Measurements from ENCODE around the gene ACTN4. TPM values are rescaled to one million over a fixed set of nuclear protein-coding genes. Genes with fewer than 3 reads are reported as not detected.
"Not testable (repeated sequence)": the region's sequence is repeated elsewhere in the genome, so short reads cannot be mapped to it uniquely, and the experiment has no call there.

ACTN4 gene
- total RNA-seq (100 to 1,000 TPM; 201 to 205 TPM), total RNA-seq (234 to 262 reads per million in 2 donors)

DNA sequence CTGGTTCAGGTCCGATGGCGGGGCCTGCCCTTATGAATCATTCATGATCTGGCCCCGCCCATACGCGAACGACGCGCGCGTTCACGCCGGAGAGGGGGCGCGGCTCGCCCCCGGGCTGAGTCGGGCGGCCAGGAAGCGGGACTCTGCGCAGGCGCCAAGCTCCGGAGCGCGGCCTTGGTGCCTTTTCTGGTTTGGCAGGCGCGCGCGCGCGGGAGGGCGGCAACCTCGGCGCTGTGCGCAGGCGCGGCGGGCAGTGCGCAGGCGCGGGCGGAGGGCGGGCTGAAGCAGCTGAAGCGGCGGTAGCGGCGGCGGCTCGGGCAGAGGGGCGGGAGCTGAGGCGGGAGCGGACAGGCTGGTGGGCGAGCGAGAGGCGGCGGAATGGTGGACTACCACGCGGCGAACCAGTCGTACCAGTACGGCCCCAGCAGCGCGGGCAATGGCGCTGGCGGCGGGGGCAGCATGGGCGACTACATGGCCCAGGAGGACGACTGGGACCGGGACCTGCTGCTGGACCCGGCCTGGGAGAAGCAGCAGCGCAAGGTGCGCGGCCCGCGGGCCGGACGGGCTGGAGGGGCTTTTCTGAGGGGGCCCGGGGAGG, at the start of gene ACTN4:
Gene ACTN4 (plus strand): TSS at position 282 of the 598 bp plus-strand sequence. CDS start 97 bp downstream, at position 379.
- peaks cover 2% of the 10 kb centered on the region for H3K9me3 ChIP-seq (ENCODE audit: control insufficient read depth, low read length, poor library complexity, severe bottlenecking)
- Mint-ChIP-seq H3K4me3 (peak within 1 kb of the TSS; percentile 100), H3K36me3 (ENCODE audit: low read depth) (peaks cover 11% of the 10 kb centered on the region), H3K27ac (peak within 1 kb of the TSS; percentile 96), H3K4me1 (peaks cover 34% of the 10 kb centered on the region), H3K27me3 (no peaks in the 10 kb centered on the region)
- ATAC-seq, result peak; percentile 94
- peak; percentile 100 for DNase-seq

DNA sequence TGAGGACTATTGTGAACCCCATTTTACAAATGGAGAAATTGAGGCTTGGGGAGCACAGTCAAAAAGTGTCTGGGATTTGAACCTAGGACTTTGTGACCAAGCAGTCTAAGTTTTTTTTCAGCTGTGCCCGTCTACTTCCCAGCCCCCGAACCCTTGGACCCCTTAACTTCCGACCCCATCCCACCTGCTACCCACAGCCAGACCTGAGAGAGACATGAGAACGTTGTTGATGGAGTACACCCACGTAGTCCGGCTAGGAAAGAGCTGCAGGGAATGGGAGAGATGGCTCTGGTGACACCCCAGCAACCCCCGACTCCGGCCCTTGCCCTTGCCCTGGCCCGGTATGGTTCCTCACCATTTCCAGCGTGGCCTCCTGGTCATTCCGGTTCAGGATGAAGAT, 47.7 kb upstream of the ACTN4 start:
- Mint-ChIP-seq H3K36me3 (ENCODE audit: low read depth) (peaks cover 5% of the 10 kb centered on the region), H3K4me3 (no peak overlapping the region), H3K4me1 (peaks cover 10% of the 10 kb centered on the region), H3K27me3 (no peaks in the 10 kb centered on the region), H3K27ac (peak overlapping the region; percentile 72)
- DNase-seq (no peak), ATAC-seq (no peak)
- no peaks in the 10 kb centered on the region for H3K9me3 ChIP-seq (ENCODE audit: control insufficient read depth, low read length, poor library complexity, severe bottlenecking)

DNA sequence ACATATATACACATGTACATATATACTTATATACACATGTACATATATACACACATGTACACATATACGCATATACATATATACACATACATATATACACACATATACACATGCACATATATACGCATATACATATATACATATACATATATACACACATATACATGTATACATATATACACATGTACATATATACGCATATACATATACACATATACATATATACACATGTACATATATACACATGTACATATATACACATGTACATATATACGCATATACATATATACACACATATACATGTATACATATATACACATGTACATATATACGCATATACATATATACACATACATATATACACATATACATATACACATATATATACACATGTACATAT, 44.6 kb upstream of the ACTN4 start:
- not testable (repeated sequence) for H3K36me3 Mint-ChIP-seq (ENCODE audit: low read depth); DNase-seq; ATAC-seq; H3K4me3 Mint-ChIP-seq; H3K9me3 ChIP-seq (ENCODE audit: control insufficient read depth, low read length, poor library complexity, severe bottlenecking); H3K27ac Mint-ChIP-seq; H3K27me3 Mint-ChIP-seq
- H3K4me1 Mint-ChIP-seq, result peaks cover 15% of the 10 kb centered on the region

DNA sequence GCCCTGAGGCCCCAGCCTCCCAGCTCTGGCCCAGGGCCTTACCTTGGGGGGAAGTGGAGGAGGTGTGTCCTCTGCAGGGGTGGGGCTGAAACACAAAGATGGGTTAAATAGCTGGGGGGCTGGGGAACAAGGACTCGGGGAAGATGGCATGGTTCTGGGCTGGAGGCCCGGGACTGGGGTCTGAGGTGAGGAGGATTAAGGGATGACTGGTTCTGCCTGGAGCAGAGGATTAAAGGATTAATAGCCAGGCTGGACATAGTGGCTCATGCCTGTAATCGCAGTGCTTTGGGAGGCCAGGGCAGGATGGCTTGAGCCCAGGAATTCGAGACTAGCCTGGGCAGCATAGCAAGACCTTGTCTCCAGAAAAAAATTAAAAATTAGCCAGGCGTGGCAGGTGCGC, 41.3 kb upstream of the ACTN4 start:
- Mint-ChIP-seq H3K27me3 (no peaks in the 10 kb centered on the region), H3K36me3 (ENCODE audit: low read depth) (peaks cover 2% of the 10 kb centered on the region), H3K4me3 (no peak overlapping the region), H3K4me1 (peaks cover 7% of the 10 kb centered on the region), H3K27ac (peak overlapping the region; percentile 54)
- no peak for DNase-seq
- H3K9me3 ChIP-seq (ENCODE audit: control insufficient read depth, low read length, poor library complexity, severe bottlenecking), result no peaks in the 10 kb centered on the region
- ATAC-seq, result no peak

DNA sequence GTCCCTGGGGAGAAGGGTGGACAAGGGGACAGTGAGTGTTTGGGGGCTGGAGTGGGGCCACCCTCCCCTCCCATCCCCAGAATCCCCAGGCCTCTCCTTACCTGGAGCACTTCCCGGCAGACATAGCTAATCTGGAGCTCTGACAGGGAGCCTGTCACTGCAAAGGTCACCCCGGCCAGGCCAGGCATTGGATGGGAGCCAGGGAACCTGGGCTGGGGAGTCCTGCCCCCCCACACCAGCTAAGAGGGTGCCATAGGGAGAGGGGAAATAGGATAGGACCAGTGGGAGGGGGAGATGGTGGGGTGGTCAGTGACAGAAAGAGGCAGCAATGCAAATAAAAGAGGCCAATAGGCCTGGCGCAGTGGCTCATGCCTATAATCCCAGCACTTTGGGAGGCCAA, 33.2 kb upstream of the ACTN4 start:
- H3K36me3 Mint-ChIP-seq (ENCODE audit: low read depth), result peaks cover 19% of the 10 kb centered on the region
- H3K27ac Mint-ChIP-seq, result peak overlapping the region; percentile 99
- ATAC-seq, result no peak
- H3K4me3 Mint-ChIP-seq, result no peak overlapping the region
- H3K9me3 ChIP-seq (ENCODE audit: control insufficient read depth, low read length, poor library complexity, severe bottlenecking), result no peaks in the 10 kb centered on the region
- H3K27me3 Mint-ChIP-seq, result no peaks in the 10 kb centered on the region
- DNase-seq, result no peak
- H3K4me1 Mint-ChIP-seq, result peaks cover 43% of the 10 kb centered on the region

DNA sequence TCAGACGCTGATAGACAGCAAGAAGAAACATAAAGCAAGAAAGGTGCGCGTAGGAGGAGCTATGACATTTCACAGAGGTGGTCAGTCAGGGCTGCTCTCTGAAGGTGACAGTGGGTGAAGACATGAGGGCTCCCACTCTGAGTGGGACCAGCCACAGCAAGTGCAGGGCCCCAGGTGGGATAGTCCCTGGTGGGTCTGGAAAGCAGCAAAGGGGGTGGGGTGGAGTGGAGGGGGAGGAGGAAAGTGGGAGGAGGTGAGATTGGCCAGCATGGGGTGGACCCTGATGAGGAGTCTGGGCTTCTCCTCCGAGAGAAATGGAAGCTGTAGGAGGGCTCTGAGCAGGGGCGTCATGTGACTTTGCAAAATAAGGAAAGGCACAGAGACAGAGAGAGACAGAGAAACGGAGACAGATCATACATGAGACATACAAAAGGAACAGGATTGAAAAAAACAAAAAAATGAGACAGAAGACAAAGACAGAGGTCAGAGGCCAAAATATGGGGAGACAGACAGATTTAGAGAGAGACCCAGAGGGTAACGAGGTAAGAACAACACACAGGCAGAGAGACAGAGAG, 32.4 kb upstream of the ACTN4 start:
- H3K27ac Mint-ChIP-seq, result peak overlapping the region; percentile 99
- peaks cover 50% of the 10 kb centered on the region for H3K4me1 Mint-ChIP-seq
- peaks cover 19% of the 10 kb centered on the region for H3K36me3 Mint-ChIP-seq (ENCODE audit: low read depth)
- H3K9me3 ChIP-seq (ENCODE audit: control insufficient read depth, low read length, poor library complexity, severe bottlenecking), result no peaks in the 10 kb centered on the region
- no peak for ATAC-seq
- H3K4me3 Mint-ChIP-seq, result peak overlapping the region; percentile 87
- no peaks in the 10 kb centered on the region for H3K27me3 Mint-ChIP-seq
- no peak for DNase-seq

DNA sequence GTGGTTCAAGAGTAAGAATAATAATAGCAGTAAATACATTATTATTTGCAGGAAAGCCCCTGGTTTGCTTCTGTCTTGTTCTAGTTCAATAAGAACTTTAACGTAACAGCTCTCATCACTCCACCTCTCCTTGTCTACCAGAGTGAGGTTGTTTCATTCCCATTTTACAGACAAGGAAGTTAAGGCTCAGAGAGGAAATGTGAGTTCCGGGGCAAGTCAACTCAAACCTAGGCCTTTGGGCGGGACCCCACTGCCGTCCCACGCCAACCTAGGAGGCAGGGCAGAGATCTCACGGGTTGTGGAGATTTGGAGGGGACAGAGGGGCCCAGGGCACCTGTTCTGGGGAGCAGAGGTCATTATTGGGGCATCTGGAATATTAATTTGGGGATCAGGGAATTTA, 31.2 kb upstream of the ACTN4 start:
- H3K36me3 Mint-ChIP-seq (ENCODE audit: low read depth), result peaks cover 17% of the 10 kb centered on the region
- H3K9me3 ChIP-seq (ENCODE audit: control insufficient read depth, low read length, poor library complexity, severe bottlenecking), result no peaks in the 10 kb centered on the region
- no peak for DNase-seq

DNA sequence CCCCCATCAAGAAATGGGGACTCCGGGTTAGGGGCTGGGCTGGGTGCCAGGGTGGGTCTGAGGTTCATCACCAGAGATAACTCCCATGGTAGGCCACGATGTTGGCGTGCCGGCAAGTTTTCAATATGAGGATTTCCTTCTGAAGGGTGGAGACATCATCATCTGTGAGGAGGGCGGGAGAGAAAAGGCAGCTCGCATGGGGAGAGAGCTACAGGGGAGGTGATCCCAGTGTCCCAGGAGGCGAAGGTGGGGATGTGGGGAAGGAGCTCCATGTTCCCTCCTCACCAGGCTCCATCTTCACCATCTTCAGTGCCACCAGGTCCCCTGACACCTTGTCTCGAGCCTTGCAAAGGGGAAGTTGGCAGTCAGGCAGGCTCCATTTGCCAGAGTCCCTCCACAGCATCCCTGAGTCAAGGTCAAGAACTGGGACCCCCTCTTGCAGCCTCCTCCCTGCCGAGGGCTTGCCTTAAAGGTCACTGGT, 30.1 kb upstream of the ACTN4 start:
- Mint-ChIP-seq H3K27ac (peak overlapping the region; percentile 99), H3K4me1 (peaks cover 50% of the 10 kb centered on the region), H3K4me3 (peak overlapping the region; percentile 100), H3K27me3 (no peaks in the 10 kb centered on the region), H3K36me3 (ENCODE audit: low read depth) (peaks cover 19% of the 10 kb centered on the region)
- DNase-seq, result no peak
- no peaks in the 10 kb centered on the region for H3K9me3 ChIP-seq (ENCODE audit: control insufficient read depth, low read length, poor library complexity, severe bottlenecking)
- ATAC-seq, result no peak

More for the DNA sequence above, 31.2 kb upstream of the ACTN4 start:
- H3K27me3 Mint-ChIP-seq, result no peaks in the 10 kb centered on the region
- H3K4me3 Mint-ChIP-seq, result peak overlapping the region; percentile 100
- ATAC-seq, result no peak
- peaks cover 50% of the 10 kb centered on the region for H3K4me1 Mint-ChIP-seq
- H3K27ac Mint-ChIP-seq, result peak overlapping the region; percentile 99

DNA sequence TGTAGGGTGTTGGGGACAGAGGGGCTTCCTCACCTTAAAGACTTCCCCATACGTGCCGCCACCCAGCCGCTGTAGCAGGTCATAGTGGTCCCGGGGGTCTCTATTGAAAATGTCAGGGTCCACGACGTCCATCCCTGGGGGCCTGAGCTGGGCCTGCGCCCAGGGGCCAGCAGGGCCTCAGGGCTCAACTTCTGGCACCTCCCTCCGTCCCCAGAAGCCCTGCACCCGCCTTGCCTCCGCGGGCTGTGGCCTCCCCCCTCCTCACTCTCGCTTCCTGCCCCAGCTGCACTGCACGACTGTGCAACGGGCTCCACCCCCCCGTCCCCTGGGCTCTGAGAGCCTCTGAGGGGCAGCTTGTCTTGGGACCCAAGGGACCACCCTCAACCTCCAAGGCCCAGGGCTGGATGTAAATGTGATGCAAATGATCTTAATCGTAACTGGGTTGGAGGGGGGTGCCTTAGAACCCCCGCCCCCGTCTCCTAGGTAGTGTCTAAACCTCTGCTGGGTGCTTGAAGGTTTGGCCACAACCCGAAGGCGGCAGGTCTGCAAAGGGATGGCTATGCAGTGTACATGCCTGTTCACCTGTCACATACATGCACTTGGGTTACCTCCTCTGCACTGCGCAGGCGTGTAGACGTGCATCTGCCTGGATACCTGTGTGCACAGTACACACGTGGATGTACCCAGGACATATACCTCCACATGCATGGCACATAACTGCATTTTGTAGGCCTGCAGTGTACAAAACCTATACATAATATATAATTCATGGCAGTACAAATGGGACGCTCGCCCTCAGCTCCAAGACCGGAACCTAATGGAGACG, 29.5 kb upstream of the ACTN4 start, which contains the start of gene MAP4K1:
Gene MAP4K1 (minus strand): TSS at position 190 of the 826 bp plus-strand sequence. CDS start 58 bp downstream, at position 132.
- peaks cover 46% of the 10 kb centered on the region for H3K4me1 Mint-ChIP-seq
- H3K4me3 Mint-ChIP-seq, result peak within 1 kb of the TSS; percentile 100
- H3K27ac Mint-ChIP-seq, result peak within 1 kb of the TSS; percentile 99
- H3K9me3 ChIP-seq (ENCODE audit: control insufficient read depth, low read length, poor library complexity, severe bottlenecking), result no peaks in the 10 kb centered on the region
- peaks cover 16% of the 10 kb centered on the region for H3K36me3 Mint-ChIP-seq (ENCODE audit: low read depth)
- ATAC-seq (peak; percentile 74), DNase-seq (peak; percentile 45 to 54 (median 52))
- H3K27me3 Mint-ChIP-seq, result no peaks in the 10 kb centered on the region

DNA sequence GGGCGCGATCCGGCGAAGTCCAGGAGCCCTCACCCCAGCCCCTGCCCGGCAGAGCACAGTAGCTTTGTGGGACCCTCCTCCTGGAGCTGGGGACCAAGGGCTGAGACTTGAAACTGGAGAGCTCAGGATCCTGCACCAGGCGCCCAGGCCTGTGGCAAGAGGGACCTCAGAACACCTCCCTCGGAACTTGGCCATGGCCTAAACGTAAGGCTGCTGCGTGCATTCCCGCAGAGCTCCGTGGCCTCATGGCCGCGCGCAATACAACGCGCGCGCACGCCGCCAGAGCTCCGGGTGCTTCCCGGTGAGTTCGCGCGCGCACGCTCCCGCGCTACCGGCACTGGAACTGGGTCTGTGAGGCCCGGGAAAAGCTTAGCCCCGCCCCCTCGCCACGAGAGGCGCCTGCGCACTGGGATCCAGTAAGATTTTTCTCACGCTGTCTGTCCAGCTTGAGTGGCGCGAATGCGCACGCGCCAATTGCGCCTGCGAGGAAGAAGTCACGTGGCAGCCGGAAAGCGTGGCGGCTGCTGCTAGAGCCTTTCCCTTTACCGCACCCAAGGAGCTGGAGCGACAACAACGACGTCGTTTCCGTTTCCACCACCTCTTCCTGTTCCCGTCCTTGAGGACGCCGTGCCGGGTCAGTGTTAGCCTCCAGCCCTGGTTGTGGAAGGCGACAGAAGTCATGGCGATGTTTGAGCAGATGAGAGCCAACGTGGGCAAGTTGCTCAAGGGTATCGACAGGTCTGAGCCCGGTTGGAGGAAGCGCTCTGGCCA, 28.7 kb upstream of the ACTN4 start, which contains the start of gene EIF3K:
Gene EIF3K (plus strand): TSS at position 599 of the 771 bp plus-strand sequence. CDS start 81 bp downstream, at position 680.
- DNase-seq, result peak; percentile 92 to 98 (median 97)
- H3K27ac Mint-ChIP-seq, result peak within 1 kb of the TSS; percentile 99

DNA sequence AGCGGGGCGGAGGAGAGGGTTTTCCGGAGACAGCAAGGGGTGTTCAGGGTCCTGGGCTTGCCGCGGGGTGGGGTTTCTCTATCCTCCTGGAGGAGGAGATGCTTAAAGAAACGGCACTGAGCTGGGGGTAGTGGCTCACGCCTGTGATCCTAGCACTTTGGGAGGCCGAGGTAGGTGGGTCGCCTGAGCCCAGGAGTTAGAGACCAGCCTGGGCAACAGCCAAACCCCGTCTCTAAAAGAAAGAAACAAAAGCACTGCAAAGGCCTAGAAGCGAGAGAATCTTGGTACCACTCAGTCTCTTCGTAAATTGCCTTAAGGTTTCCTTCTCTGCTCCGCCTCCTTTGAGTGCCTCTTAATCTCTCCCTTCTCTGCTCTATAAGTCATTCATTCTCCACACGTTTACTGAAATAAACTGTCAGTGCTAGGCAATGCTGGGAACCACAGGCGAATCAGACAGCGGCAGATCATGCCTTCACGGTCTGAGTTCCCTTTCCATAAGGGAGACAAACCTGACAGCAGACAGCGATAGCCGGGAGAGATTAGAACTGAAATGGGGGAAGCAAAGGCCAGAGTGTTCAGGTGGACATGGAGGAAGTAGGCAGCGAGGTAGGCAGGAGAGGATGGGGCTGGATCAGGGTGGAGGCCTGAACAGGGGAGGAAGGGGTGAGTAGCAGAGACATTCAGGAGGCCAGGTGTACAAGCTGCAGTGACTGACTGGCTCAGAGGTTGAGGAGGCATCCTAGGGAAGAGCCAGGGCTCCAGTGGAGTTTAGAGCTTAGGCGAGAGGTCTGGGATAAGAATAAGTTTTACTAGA, 27.9 kb upstream of the ACTN4 start:
- ATAC-seq, result no peak
- Mint-ChIP-seq H3K27ac (peak overlapping the region; percentile 99), H3K27me3 (no peaks in the 10 kb centered on the region), H3K4me3 (peak overlapping the region; percentile 100), H3K36me3 (ENCODE audit: low read depth) (peaks cover 12% of the 10 kb centered on the region), H3K4me1 (peaks cover 39% of the 10 kb centered on the region)
- no peaks in the 10 kb centered on the region for H3K9me3 ChIP-seq (ENCODE audit: control insufficient read depth, low read length, poor library complexity, severe bottlenecking)
- DNase-seq, result no peak

More for the DNA sequence above, 28.7 kb upstream of the ACTN4 start, which contains the start of gene EIF3K:
- Mint-ChIP-seq H3K27me3 (no peaks in the 10 kb centered on the region), H3K4me1 (peaks cover 39% of the 10 kb centered on the region), H3K36me3 (ENCODE audit: low read depth) (peaks cover 12% of the 10 kb centered on the region), H3K4me3 (peak within 1 kb of the TSS; percentile 100)
- peak; percentile 74 for ATAC-seq
- no peaks in the 10 kb centered on the region for H3K9me3 ChIP-seq (ENCODE audit: control insufficient read depth, low read length, poor library complexity, severe bottlenecking)

DNA sequence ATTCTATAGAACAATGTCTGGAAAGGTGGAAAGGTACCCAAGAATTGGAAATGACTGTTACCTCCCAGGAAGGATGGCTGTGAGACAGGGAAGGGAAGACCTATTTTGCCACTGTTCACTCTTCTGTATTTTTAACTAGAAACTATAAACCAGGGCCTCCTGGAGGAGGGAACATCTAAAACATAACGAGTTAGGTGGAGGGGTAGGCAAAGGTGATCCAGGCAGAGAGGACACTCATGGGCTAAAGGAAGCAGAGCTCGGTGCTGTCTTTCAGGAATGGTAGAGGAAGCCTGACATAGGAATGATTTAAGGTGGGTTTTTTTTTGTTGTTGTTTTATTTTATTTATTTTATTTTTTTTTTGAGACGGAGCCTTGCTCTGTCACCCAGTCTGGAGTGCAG, 22.6 kb upstream of the ACTN4 start:
- H3K4me3 Mint-ChIP-seq, result no peak overlapping the region
- no peak for ATAC-seq
- H3K27ac Mint-ChIP-seq, result no peak overlapping the region

More for the DNA sequence above, 22.6 kb upstream of the ACTN4 start:
- no peaks in the 10 kb centered on the region for H3K9me3 ChIP-seq (ENCODE audit: control insufficient read depth, low read length, poor library complexity, severe bottlenecking)
- Mint-ChIP-seq H3K27me3 (no peaks in the 10 kb centered on the region), H3K36me3 (ENCODE audit: low read depth) (peaks cover 7% of the 10 kb centered on the region), H3K4me1 (peaks cover 8% of the 10 kb centered on the region)
- no peak for DNase-seq
